AG04449 (cell line): ENCODE data around the gene ESRRA.

Experiments
- CTCF ChIA-PET: fragments of 350-600 bp; formaldehyde crosslinking; extraction: SDS; loops from one replicate; lab custom pipeline; 2021; ENCODE audit warnings: antibody characterized with exemption; lab: Yijun Ruan, JAX
- POLR2A ChIA-PET: fragments of 400-600, 350-600 bp; formaldehyde crosslinking; extraction: SDS; loops from one replicate; lab custom pipeline; 2020; ENCODE audit warnings: antibody characterized with exemption, inconsistent platforms; lab: Yijun Ruan, JAX
- DNase-seq: peaks from one replicate; pipeline ENCODE4 v3.0.0-alpha.2; 2010; ENCODE audit warnings: low read depth, low spot score
- H3K4me3 ChIP-seq: 2 replicates; pipeline ENCODE4 v1.5.1; 2011; ENCODE audit warnings: low read depth, mild to moderate bottlenecking, control low read depth, low read length
- TF ChIP-seq, protein P1 (sequence below): IDR thresholded peaks from one replicate; pipeline ENCODE4 v1.5.1; 2011; ENCODE audit warnings: mild to moderate bottlenecking, moderate library complexity, low read length, control low read depth, inconsistent platforms; ENCODE audit not compliant: insufficient read depth; ENCODE audit errors: missing control alignments

Gene ESRRA

DNA sequence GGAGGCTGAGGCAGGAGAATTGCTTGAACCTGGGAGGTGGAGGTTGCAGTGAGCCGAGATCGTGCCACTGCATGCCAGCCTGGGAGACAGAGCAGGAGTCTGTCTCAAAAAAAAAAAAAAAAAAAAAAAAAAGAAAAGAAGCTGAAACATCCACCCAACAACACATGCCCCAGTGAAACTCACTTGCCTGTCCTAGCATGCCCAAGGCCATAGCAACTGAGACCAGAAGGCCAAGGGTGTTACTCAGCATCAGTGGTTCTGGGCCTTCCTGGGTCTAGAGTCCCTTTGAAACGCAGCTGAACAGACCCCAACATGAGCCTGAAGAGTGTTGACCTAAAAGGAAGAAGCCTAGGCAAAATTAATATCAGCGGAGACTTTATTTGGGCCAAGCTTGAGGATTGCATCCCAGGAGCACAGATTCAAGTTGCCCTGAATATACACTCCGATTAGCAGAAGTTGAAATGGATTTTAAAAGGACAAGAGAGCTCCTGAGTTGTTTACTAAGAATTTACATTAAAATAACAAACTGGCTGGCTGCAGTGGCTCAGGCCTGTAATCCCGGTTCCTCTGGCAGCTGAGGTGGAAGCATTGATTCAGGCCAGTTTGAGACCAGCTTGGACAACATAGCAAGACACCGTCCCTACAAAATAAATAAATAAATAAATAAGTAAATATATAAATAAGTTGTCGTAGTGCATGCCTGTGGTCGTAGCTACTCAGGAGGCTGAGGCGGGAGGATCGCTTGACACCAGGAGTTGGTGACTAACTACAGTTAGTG, 19.6 kb downstream of the ESRRA start:
- ChIA-PET CTCF (interaction anchor here (0.7 to 5.2 kb wide), 7 partner anchors 16 to 327 kb away, joined by 3 to 27 read pairs (median 3); no protein-coding TSS in a partner anchor), POLR2A (no interaction called here)

DNA sequence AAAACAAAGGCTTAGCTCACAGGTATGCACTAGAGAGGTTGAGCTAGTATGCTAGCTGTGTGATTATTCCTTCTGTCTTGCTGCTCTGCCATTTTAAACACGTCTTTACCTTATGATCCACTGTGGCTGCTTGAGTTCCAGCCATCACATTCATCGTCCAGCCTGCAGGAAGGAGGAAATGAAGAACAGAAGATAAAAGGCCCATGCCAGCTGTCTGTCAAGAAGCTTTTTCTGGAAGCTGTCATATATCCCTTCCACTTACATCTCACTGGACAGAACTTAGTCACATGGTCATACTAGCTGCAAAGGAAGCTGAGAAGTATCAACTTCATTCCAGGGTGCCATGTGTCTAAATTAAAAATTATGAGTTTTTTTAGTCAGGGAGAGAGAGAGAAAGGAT, 22.1 kb downstream of the ESRRA start:
- POLR2A ChIA-PET = interaction anchor here (0.8 kb wide), 1 partner anchor 10 kb away, joined by 4 read pairs; the partner anchor contains the start of gene PRDX5
- no peak overlapping the region for H3K4me3 ChIP-seq
- DNase-seq = no peak
- CTCF ChIA-PET = interaction anchor here (1.0 to 1.1 kb wide), 3 partner anchors 23 to 28 kb away, joined by 3 to 4 read pairs (median 3); no protein-coding TSS in a partner anchor
- TF ChIP-seq, protein P1, sequence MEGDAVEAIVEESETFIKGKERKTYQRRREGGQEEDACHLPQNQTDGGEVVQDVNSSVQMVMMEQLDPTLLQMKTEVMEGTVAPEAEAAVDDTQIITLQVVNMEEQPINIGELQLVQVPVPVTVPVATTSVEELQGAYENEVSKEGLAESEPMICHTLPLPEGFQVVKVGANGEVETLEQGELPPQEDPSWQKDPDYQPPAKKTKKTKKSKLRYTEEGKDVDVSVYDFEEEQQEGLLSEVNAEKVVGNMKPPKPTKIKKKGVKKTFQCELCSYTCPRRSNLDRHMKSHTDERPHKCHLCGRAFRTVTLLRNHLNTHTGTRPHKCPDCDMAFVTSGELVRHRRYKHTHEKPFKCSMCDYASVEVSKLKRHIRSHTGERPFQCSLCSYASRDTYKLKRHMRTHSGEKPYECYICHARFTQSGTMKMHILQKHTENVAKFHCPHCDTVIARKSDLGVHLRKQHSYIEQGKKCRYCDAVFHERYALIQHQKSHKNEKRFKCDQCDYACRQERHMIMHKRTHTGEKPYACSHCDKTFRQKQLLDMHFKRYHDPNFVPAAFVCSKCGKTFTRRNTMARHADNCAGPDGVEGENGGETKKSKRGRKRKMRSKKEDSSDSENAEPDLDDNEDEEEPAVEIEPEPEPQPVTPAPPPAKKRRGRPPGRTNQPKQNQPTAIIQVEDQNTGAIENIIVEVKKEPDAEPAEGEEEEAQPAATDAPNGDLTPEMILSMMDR = no peak

More for the DNA sequence above, 19.6 kb downstream of the ESRRA start:
- TF ChIP-seq, protein P1 = no peak
- H3K4me3 ChIP-seq = no peak overlapping the region
- no peak for DNase-seq

DNA sequence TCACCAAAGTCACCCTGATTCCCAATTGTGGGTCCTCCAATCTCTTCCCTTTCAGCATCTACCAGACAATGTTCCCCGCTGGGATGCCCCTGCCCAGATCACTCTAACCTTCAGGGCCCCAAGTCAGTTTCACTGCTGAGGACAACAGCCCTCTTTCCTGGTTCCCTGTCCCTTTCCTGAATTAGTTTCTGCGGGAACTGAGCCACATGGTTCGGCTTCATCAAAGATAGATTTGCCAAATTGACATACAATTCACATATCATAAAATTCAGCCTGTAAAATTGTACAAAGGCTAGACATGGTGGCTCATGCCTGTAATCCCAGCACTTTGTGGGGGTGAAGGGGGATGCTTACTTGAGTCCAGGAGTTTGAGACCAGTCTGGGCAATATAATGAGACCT, 22.7 kb downstream of the ESRRA start:
- ChIA-PET CTCF (interaction anchor here (1.0 to 1.1 kb wide), 2 partner anchors 27 to 28 kb away, joined by 3 read pairs; no protein-coding TSS in a partner anchor), POLR2A (no interaction called here)
- TF ChIP-seq, protein P1 = no peak
- no peak for DNase-seq
- no peak overlapping the region for H3K4me3 ChIP-seq

DNA sequence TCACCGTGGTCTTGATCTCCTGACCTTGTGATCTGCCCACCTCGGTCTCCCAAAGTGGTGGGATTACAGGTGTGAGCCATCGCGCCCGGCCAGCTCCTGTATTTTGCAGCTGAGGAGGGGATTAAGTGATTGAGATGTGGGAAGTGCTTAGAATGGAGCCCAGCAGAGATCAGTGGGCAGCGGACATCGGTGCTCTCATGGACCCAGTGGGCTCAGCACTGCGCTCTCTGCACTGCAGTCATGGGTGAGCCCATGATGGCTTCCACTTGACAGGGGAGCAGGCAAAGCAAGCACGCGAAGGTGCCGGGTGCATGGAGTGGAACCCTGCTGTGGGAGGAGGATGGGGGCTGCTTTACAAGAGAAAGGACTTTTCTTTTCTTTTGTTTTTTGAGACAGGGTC, 25.6 kb downstream of the ESRRA start:
- TF ChIP-seq, protein P1 = no peak
- POLR2A ChIA-PET = interaction anchor here (2.0 kb wide), 1 partner anchor 13 kb away, joined by 14 read pairs; the partner anchor contains the start of genes PRDX5 and TRMT112
- H3K4me3 ChIP-seq = no peak overlapping the region
- no peak for DNase-seq
- CTCF ChIA-PET = interaction anchor here (0.8 to 21.8 kb wide), 7 partner anchors 8 to 125 kb away, joined by 3 to 414 read pairs (median 19); partner anchors contain the start of genes CATSPERZ, ESRRA, FERMT3 and PRDX5

DNA sequence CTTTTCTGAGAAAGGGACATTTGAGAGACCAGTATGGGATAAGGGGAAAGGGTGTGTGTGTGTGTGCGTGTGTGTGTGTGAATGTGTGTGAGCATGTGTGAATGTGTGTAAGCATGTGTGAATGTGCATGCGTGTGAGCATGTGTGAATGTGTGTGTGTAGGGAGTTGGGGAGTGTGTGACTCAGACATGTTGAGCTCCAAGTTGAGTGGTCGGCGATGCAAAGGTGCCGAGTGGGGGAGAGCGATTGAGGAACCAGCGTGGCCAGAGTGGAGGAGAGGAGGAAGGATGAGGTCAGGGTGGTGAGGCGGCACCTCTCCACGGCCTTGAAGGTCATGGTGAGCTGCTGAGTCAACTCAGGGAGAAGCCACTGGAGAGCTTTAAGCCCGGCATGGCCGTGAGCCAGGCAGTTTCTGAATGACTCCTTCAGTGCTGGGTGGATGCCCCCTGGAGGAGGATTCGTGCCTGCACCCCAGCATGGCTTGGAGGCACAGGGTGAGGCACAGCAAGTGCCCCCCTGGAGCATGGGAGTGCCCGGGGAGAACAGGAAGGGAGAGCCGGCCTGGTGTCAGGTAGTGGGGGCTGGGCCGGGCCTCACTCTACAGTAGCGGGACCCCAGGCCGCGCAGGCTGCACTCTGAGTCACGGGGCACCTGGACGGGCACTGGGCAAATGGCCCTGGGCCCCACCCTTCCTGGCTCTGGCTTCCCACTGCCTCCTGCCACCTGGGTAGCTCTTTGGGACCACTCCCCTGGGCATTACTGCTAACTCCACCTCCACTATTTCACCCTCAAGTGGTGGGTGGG, 26.4 kb downstream of the ESRRA start:
- DNase-seq = peak; percentile 21
- TF ChIP-seq, protein P1 = peak; percentile 77
- ChIA-PET POLR2A (interaction anchor here (0.6 to 2.0 kb wide), 5 partner anchors 10 to 88 kb away, joined by 3 to 14 read pairs (median 5); partner anchors contain the start of genes PRDX5 and TRMT112), CTCF (interaction anchor here (0.6 to 21.8 kb wide), 15 partner anchors 9 to 373 kb away, joined by 3 to 414 read pairs (median 4); partner anchors contain the start of genes CATSPERZ, ESRRA, FERMT3 and PRDX5)
- H3K4me3 ChIP-seq = no peak overlapping the region
